NCI-H446 (cell line): ENCODE results near the gene ACER1.
"Not testable (repeated sequence)": the region's sequence is repeated elsewhere in the genome, so short reads cannot be mapped to it uniquely, and the experiment has no call there.

Experiments used
- DNase-seq, 2 experiments: peaks; one replicate each; lab custom pipeline; 2025; lab: John Stamatoyannopoulos, UW

Gene ACER1

DNA sequence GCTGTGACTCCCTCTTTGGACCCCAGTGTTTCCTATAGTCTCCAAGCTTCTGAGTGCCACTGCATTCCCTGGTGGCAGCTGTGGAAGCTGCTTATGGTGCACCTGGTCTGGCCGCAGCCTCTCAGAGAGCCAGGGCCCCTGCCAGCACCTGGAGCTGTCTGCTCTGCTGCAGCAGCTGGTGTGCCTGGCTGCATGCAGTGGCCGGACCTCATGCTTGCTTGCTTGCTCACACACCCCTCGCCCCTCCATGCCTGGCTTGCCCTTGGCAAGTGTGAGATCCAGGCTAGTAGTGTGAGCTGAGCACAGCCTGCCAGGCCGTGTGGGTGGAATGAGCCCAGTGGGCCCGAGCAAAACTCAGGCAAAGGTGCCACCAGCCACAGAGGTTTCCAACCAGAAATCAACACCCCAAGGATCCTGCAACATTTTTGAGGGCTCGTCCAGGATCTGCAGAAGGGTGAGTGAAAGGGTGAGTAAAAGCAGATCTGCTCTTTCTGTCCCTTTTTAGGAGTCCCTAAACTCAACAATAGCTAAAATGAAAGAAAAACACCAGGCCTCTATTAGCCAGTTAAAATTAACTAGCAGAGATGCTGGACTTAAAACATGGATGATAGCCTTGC is 46.0 kb downstream of the ACER1 start:
- no peak for DNase-seq

DNA sequence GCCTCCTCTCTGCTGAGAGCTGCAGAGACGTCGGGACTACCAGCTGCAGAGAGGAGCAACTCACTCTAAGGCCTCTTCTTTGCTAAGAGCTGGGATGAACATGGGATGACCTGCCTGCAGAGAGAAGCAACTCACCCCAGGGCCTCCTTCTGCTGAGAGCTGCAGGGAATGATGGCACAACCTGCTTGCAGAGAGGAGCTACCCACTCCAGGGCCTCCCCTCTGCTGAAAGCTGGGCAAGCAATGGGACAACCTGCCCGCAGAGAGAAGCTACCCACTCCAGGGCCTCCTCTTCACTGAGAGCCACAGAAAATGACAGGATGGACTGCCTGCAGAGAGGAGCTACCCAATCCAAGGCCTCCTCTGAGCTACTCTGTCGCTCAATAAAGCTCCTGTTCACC is 46.7 kb downstream of the ACER1 start:
- no peak for DNase-seq

DNA sequence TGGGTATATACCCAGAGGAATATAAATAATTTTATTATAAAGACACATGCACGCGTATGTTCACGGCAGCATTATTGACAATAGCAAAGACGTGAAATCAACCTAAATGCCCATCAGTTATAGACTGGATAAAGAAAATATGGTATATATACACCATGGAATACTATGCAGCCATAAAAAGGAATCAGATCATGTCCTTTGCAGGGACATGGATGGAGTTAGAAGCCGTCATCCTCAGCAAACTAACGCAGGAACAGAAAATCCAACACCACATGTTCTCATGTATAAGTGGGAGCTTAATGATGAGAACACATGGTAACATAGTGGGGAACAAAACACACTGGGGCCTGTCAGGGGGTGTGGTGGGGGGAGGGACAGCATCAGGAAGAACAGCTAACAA is 51.0 kb downstream of the ACER1 start:
- DNase-seq = not testable (repeated sequence)

DNA sequence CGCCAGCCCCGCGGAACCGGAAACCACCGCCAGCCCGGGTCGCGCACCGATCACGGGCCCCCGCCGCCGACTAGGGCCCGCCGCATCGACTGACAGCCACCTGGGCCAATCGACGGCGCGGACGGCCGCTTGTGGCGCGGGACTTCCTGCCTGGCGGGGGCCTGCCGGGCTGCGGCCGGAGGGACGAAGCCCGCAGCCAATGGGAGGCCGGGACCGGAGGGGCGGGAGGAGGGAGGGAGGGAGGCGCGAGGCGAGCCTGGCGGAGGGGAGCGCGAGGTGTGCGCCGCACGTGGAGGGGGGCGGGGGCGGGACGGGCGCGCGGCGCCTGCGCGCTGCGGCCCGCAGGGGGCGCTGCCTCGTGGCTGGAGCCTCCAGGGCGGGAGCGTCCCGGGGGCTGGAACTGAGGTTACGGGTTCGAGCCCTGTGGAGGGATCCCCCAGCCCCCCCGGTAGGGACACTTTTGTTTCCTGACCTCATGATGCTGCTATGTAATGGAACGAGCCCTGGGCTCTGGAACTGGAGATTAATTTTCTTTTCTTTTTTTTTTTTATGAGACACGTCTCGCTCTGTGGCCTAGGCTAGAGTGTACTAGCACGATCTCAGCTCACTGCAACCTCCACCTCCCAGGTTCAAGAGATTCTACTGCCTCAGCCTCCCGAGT is 53.4 kb downstream of the ACER1 start, which contains the start of gene MLLT1:
MLLT1 (minus strand) TSS at position 45 of the 661 bp plus-strand sequence. CDS start 191 bp downstream, outside the sequence.
- DNase-seq = peak; percentile 85 to 98

DNA sequence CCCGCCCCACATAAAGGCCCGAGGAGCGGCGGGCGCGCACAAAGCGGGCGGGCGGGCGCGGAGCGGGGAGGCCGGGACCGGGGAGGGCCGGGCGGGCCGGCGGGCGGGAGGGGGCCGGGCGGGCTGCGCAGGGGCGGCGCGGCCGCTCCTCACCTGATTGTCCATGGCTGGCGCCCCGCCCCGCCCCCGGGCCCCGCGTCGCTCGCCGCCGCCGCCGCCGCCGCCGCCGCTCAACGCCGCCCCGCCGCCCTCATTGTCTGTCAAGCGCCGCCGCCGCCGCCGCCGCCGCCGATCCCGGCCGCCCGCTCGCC is 53.8 kb downstream of the ACER1 start:
- no peak for DNase-seq

DNA sequence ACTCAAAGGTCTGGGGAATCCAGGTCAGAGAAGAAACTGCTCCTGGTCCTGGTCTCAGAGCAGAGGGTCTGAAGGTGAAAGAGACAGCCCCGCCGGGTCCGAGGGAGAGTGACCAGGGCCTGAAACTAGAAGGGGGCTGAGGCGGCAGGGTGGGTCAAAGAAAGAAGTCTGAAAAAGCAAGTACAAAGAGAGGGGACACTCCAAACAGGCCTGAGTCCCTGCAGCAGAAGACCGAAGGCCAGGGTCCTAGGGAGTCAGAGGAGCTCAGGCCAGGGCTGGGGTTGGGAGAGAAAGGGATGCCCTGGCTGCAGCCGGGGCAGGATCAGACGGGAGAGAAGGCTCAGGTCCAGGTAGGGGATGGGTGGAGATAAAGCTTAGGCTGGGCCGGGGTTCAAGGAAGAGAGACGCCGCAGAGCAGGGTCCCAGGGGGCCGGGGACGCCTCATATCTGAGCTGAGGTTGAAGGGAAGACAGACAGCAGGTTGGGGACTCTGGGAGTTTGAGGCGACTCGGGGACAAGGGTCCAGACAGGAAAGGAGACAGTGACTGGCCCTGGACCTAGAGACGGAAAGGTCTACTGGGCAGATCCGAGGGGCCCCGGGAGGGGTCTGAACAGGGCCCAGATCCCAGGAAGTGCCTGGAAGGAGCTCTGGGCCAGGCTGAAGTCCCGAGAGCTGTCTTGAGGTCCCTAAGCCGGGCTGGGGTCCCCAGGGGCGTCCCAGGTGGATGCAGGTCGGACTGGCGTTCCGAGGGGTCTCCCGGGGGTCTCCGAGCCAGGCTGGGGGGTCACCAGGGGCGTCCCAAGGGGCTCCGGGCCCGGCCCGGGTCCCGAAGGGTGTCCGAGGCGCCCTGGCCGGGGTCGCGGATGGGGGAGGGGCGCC is 54.4 kb downstream of the ACER1 start:
- DNase-seq = no peak

DNA sequence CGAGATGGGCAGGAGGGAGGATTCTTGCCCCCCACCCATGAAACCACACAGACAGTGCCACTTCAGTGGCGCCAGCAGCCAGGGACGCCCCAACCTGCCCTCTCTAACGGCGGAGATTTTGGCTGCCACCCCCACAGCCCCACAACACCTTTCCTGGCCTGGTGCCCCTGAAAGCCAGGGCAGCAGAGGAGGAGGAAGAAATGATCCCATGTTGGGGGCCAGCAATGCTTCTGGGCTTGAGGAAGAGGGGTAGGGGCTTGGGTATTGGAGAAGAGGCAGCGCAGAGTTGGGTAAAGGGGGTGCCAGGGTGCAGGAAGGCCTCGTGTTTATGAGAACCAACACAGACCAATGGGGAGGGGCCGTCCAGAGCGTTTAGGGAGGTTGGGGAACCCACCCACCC is 55.4 kb downstream of the ACER1 start:
- no peak for DNase-seq

DNA sequence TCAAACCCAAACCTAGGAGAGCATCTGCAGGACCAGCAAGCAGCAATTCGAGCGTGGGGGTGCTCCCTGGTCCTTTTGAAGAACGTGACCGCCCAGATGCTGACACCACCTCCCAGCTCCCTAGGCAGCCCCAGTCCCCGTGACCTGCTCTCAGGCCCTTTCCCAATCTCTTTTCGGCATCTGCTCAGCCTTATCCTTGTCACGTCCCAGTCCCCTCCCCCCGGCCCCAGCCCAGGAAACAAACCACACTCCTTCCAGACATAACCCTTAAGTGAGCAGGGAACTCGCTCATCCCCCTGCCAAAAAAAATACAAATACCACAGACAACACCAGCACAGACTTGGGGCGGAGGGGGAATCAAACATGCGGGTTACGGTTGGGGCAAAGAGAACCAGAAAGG is 57.0 kb downstream of the ACER1 start:
- no peak for DNase-seq

DNA sequence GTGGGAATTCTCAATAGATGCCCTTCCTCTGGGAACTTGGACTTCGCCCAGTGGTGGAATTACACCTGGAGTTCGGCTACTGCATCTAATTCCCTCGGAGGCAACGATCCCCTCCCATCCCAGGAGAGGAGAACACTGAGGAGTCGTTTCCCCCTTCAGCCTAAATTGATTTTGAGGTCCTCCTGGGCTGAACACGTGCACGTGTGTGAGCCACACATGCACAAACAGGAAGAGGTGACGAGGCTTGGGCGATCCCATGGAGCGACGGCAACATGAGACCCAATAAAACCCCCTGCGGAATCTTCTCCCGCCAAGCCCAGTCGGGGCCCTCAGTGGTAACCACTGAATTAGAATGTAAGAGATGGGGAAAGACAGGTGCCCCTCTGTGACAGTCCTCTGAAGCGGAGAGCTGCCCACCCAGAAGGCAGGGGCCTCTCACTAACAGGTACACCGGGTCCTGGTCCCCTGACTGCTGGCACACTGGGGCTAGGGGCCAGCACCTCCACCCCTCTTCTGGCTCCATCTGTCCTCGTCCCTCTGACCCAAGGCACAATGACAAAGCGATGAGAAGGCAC is 58.2 kb downstream of the ACER1 start:
- DNase-seq = no peak

DNA sequence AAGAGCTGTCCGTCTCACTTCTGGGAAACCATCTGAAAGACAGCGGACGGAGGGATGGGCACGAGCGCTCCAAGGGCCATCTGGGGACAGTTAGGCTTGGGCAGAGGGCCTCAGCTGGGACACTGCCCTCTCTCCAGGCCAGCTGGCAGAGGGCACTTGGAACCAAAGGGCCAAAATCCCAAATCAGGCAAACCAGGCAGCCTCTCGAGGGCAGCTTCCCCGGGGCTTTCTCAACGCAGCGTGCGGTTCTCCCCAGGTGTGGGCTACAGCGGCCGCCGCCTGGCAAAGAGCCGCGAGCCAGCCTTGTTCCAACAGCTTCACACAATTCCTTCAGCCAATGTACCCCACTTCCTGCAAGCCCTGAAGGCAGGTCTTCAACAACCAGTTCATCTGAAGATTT is 58.7 kb downstream of the ACER1 start:
- no peak for DNase-seq

DNA sequence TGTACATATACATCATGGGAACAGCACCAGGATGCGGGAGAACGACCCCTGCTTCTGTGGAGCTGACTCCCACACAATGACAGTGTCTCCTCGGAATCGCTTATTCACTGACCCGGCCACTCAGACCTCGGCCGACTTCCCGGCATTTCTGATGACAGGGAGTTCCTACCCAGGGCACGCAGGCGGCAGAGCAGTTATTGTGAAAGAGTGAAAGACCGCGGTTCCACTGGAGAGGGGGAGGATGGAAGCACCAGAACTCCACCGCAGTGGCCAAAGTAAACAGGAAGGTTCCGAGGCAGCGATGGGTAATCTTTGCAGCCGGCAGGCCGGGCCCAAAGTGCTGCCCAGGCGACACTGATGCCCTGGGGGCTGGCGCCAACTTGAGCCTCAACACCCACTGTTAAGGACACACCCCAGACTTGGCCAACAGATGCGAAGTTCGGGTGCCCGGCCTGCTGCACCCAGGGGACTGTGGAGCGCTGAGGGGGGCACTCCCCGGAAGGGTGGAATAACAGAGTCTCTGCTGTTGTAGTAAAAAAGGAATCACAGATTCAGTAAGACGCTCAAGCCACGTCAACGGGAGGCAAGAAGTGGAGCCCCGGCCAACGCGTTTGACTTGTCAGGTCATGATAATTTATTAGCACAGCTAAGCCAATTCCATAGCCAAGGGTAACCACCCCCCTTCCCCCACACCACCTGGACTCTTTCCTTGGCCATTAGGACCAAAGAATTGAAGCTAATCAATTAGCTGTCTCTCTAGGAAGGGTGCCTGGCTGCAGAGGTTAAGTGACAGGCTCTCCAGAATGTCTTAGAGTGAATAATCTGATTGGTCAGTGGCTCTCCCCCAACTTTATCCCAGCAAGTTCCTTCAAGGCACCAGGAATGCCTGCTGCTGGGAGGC is 59.5 kb downstream of the ACER1 start:
- peak; percentile 48 to 80 for DNase-seq

DNA sequence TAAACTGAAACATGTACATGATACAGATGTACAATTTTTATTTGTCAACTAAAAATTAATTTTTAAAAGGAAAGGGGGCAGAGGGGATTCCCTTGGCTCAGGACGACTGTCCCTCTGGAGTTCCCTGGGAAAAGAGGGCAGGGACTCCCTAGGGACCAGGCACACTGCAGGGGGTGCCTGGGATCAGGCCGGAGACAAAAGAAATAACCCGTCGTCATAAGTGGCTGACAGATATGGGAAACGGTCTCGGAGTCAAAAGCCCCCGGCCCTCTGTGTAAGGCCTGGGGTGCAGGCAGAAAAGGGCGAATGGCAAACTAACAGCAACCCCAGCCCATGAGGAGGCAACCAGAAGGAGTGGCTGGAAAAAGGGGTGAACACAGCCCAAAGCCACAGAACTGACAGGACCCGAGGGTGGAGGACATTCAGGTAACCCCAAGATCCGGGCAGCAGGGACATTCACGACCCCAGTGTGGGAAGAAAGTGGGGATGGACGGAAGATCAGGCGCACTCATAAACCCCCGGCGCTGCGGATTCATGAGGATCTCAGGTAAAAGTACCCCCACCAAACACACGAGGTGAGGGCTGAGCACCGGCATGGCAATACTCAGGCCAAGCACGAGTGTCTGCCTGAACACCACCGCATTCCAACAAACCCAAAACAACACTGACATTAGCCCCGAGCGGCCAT is 60.4 kb downstream of the ACER1 start:
- DNase-seq = no peak

DNA sequence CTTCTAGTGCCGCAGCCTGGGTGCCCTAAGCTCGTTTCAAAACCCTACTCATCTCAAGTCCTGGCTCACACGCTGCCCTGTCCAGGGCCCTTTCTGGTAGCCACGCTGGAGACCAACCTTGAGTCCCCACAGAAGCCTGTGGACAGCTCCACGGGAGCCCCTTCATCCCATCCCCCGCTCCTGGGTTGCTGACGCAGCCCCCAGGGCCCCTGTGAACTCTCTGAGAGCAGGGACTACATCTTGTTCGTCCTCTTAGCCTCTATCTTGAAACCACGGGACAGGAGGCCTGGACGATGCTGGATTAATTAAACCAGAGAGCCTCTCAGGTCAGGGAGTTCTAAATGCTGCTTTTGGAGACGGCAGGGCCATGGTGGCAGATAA is 61.0 kb downstream of the ACER1 start:
- no peak for DNase-seq

DNA sequence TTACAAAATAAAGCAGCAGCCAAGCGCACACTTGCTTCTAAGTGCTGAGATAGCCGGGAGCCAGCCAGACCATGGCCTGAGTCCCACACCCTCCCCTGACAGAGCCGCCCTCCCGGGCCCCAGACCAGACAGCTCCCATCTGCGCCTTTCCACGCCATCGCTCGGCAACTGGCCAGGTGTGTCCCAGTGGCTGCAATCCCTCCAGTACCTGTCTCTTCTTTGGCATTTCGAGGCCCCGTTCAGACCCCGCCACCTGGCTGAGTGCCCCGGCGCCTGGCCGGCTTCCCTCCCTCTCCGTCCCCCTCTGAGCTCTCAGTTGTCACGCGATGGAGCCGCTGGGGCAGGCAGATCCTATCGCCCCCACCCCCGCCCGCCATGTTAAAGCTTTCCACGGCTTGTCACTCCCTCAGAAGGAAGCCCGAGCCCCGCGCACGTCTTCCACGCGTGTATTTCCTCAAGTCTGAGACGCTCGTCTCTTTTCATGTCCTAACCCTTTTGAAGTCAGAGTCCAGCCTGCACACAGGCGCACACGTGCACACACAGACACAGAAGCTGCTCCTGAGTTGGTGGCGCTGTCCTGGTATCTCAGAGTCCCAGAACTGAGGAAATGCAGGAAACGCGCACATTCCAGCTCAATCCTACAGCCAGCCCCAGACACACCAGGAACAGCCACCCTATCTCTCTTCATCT is 61.5 kb downstream of the ACER1 start:
- DNase-seq = peak; percentile 32 to 73

DNA sequence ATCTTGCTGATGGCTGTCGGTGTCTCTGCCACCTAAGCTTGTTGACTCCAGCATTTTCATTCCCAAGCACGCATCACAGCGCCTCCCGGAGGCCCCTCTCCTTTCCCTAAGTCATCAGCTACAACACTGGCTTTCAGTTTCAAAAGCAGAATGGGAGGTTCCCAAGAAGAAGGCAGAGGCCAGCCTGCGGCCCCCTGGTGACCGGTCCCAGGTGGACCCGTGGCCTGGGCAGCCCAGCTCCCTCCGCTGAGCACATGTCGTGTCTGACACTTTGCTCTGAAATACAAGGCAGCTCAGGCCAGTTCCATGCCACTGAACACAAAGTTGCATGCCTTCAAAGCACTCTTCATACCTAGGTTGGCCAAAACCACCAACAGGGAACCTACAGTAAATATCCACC is 62.2 kb downstream of the ACER1 start:
- DNase-seq = no peak

DNA sequence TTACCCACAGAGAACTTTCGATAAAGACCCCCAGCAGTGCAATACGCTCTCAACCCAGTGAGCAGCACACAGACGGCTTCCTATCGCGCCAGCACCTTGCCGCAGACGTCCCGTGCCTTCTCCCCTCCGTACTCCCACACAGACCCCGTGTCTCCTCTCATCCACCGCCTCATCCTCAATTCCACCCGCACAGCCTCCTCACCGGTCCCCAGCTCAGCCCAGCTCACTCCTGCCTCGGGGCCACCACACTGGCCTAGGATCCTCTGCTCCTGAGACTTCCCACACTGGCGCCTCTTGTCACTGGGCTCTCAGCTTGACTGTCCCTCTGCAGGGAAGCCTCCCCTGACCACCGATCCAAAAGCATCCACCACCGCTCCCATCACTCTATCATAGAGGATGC is 62.6 kb downstream of the ACER1 start:
- no peak for DNase-seq

DNA sequence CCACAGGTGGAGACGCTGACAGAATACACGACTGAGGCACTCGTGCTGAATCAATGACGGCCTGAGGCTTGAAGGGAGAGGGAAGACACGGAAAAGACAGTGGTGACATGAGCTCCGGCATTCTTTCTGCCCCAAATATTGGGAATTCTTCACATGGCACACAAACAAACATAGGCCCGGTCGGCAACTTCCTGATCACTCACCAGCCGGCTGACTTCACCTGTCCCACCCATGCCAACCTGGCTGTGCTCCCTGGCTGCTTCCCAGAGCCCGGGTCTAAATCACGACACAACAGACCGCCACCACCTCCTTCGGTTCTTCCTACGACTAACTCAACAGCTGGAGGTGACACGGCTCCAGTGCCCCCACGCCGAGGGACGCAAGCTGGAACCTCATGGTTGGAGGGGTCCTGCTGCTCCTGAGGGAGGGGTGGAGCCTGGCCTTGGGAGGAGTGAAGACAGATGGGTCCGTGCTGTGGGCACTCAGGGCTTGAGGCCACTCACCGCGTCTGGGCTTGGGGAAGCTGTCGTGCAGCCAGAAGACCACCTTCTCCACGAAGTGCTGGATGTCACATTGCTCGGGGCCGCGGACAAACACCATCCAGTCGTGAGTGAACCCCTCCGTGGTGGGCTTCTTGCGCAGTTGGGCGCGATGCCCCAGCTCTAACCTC is 63.2 kb downstream of the ACER1 start:
- no peak for DNase-seq

DNA sequence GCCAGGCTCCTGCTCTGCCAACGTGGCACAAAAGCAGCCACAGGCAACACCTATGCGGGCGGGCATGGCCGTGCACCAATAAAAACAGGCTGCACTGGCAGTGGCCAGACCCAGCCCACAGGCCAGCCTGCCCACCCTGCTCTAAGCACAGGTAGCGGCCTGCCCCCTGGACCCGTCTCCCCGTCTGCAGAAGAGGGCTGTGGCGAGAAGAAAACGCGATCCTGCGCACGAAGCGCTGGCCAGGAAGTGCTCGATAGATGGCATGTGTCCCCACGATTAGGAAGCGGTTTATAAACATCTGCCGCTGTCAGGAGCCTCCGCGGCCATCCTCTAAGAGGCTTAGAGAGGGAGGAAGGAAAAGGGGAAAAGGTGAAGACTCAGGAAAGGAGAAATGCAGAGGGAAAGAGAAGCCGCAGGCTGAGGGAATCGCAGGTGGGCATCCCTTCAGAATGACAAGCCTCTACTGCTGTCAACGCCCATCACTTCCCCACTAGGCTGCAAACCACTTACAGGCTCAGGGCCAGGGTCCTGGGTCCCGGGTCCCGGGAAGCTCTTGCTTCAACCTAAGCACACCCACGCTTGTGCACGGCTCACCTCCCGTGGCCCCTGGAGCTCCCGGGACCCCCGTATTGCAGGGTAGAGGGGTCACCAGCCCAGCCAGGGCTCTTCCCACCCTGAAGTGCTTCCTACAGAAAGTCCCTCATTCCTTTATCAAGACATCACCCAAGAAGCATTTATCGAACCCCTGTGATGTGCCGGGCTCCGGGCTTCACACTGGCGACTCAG is 64.1 kb downstream of the ACER1 start:
- no peak for DNase-seq

DNA sequence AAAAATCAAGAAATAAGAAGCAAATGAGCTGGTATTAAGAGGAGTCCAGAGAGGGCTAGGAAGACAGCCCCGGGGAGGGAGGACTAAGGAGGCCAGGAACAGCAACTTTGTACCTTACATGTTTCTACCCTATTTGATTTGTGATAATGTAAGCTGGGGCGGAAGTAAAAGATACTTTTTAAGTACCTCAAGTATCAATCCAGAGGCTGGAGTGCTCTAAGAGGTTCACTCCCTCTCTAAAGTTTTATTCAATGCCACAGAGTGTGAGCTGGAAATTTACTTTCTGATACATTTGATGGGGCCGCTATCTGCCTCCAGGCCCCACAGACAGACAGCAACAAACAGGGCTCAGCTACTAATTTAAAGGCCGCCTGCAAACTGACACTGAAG is 65.0 kb downstream of the ACER1 start:
- no peak for DNase-seq
